ENCODE results near the gene MACC1.

DNA sequence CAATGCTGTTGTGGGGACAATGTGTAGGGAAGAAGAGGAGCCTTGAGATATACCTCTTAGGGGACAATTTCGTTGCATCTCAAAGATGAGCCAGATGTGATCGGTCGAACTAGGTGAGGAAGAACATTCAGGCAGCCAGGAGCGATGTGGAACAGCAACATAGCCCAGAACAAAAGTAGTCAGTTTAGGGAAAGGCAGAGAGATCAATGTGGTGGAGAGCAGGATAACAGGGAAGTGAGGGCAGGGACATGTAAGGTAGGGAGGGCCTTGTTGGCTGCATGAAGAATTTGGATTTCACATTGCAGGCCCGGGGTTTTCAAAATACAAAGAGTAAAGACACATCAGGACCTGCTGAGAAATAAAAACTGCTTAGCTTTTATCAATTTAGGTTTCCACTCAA is 29.1 kb upstream of the MACC1 start:
- TF ChIP-seq, protein P1, sequence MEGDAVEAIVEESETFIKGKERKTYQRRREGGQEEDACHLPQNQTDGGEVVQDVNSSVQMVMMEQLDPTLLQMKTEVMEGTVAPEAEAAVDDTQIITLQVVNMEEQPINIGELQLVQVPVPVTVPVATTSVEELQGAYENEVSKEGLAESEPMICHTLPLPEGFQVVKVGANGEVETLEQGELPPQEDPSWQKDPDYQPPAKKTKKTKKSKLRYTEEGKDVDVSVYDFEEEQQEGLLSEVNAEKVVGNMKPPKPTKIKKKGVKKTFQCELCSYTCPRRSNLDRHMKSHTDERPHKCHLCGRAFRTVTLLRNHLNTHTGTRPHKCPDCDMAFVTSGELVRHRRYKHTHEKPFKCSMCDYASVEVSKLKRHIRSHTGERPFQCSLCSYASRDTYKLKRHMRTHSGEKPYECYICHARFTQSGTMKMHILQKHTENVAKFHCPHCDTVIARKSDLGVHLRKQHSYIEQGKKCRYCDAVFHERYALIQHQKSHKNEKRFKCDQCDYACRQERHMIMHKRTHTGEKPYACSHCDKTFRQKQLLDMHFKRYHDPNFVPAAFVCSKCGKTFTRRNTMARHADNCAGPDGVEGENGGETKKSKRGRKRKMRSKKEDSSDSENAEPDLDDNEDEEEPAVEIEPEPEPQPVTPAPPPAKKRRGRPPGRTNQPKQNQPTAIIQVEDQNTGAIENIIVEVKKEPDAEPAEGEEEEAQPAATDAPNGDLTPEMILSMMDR (IDR thresholded peaks at IDR 0.05): no peak
- TF ChIP-seq POLR2A (IDR thresholded peaks at IDR 0.05): no peak
- no peak for TF ChIP-seq POLR2AphosphoS5 (IDR thresholded peaks at IDR 0.05; ENCODE audit: insufficient read depth in 1 of 2, low read depth in 1 of 2)

Measured in vagina (tissue), 2 donors.